H1 (cell line): Measurements from ENCODE around the gene NDNF.

Source experiments
- SP1 ChIP-seq: IDR thresholded peaks from 2 replicates; pipeline ENCODE4 v1.6.1; 2011; ENCODE audit warnings: low read depth, low read length
- TF ChIP-seq, protein P1 (sequence below), 3 experiments: IDR thresholded peaks; 1 replicate in 2 of 3; 2 replicates in 1 of 3; pipeline versions ENCODE4 v1.5.1 to v1.6.1; 2011; ENCODE audit warnings: low read length in 3 of 3, mild to moderate bottlenecking in 3 of 3, inconsistent platforms in 2 of 3, low read depth in 1 of 3, moderate library complexity in 1 of 3; ENCODE audit not compliant: insufficient read depth in 1 of 3; ENCODE audit errors: control extremely low read depth in 1 of 3

DNA sequence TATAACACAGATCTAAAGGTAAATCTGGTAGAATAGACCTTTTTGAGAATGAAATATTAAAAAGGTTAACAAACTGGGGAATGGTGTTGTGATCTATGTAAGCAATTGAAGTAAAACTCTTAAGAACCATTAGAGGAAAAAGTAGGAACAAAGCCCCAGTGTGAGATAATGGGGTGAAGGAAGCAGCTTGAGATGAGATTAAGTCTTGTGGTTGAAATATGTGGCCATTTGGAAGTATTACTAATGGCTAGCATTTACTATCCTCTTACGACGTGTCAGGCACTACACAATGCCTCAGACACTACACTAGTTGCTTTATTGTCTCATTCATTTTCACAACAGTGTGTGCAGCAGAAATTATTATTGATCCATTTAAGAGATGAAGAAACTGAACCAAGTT lies 25.9 kb upstream of the NDNF start:
- no peak for TF ChIP-seq SP1
- TF ChIP-seq, protein P1, sequence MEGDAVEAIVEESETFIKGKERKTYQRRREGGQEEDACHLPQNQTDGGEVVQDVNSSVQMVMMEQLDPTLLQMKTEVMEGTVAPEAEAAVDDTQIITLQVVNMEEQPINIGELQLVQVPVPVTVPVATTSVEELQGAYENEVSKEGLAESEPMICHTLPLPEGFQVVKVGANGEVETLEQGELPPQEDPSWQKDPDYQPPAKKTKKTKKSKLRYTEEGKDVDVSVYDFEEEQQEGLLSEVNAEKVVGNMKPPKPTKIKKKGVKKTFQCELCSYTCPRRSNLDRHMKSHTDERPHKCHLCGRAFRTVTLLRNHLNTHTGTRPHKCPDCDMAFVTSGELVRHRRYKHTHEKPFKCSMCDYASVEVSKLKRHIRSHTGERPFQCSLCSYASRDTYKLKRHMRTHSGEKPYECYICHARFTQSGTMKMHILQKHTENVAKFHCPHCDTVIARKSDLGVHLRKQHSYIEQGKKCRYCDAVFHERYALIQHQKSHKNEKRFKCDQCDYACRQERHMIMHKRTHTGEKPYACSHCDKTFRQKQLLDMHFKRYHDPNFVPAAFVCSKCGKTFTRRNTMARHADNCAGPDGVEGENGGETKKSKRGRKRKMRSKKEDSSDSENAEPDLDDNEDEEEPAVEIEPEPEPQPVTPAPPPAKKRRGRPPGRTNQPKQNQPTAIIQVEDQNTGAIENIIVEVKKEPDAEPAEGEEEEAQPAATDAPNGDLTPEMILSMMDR (IDR thresholded peaks at IDR 0.05; ENCODE audit: control extremely low read depth in 1 of 3, insufficient read depth in 1 of 3, low read depth in 1 of 3, low read length in 3 of 3): no peak
